ENCODE results near the gene TBC1D22A. TPM values are rescaled to one million over a fixed set of nuclear protein-coding genes. Genes with fewer than 3 reads are reported as not detected.

Gene TBC1D22A
- polyA plus RNA-seq, 1 of the 3 experiments (the other 2 are of a cell fraction): 16.5 TPM

GRCh38 chr22:47075568-47075967, 313.1 kb downstream of the TBC1D22A start:
- Histone ChIP-seq H3K27ac (ENCODE audit: low read depth in 2 of 2, low read length in 1 of 2) (no peak overlapping the region), H3K4me2 (no peak overlapping the region), H3K4me3 (ENCODE audit: low read depth in 2 of 2, low read length in 1 of 2) (no peak overlapping the region), H3K36me3 (replicated peaks in 1 of 2; ENCODE audit: control insufficient read depth in 1 of 2, insufficient read depth in 2 of 2, low read length in 1 of 2) (peaks cover 0 to 4% of the 10 kb centered on the region in 2 experiments), H3K4me1 (ENCODE audit: control insufficient read depth in 1 of 2, insufficient read depth in 2 of 2, low read depth in 1 of 2, low read length in 1 of 2) (no peaks in the 10 kb centered on the region), H3K9me2 (no peaks in the 10 kb centered on the region), H3K9me3 (peaks cover 13% of the 10 kb centered on the region; the same call in 1 of the 2 replicates), H3K79me2 (ENCODE audit: insufficient read depth) (no peaks in the 10 kb centered on the region), H3F3A (replicated peaks; ENCODE audit: insufficient read depth) (no peaks in the 10 kb centered on the region), H3K9ac (no peak overlapping the region), H3K27me3 (ENCODE audit: insufficient read depth) (no peaks in the 10 kb centered on the region), H2AFZ (ENCODE audit: low read depth) (no peak overlapping the region), H4K20me1 (ENCODE audit: insufficient read depth) (no peaks in the 10 kb centered on the region)
- no peak for DNase-seq
- ChIA-PET POLR2A (no interaction called here), CTCF (no interaction called here)
- TF ChIP-seq RCOR1 (IDR thresholded peaks at IDR 0.05; ENCODE audit: low read length): no peak
- no peak for TF ChIP-seq YY1 (IDR thresholded peaks at IDR 0.05; ENCODE audit: low read depth)
- no peak for TF ChIP-seq RXRA (IDR thresholded peaks at IDR 0.05; ENCODE audit: borderline replicate concordance, low read depth)
- no peak for TF ChIP-seq NFIC (IDR thresholded peaks at IDR 0.05; ENCODE audit: borderline replicate concordance)
- no peak for TF ChIP-seq SMC3 (IDR thresholded peaks at IDR 0.05; ENCODE audit: low read depth, low read length)
- TF ChIP-seq POLR2AphosphoS5 (IDR thresholded peaks at IDR 0.05; ENCODE audit: low read depth, low read length): no peak
- TF ChIP-seq RFX5 (IDR thresholded peaks at IDR 0.05; ENCODE audit: low read length): no peak

- Histone ChIP-seq H3K36me3 (replicated peaks in 1 of 2; ENCODE audit: control insufficient read depth in 1 of 2, insufficient read depth in 2 of 2, low read length in 1 of 2) (peaks cover 0 to 4% of the 10 kb centered on the region in 2 experiments), H3K4me3 (ENCODE audit: low read depth in 2 of 2, low read length in 1 of 2) (no peak overlapping the region), H4K20me1 (ENCODE audit: insufficient read depth) (no peaks in the 10 kb centered on the region), H3K27ac (ENCODE audit: low read depth in 2 of 2, low read length in 1 of 2) (no peak overlapping the region), H3K4me1 (ENCODE audit: control insufficient read depth in 1 of 2, insufficient read depth in 2 of 2, low read depth in 1 of 2, low read length in 1 of 2) (no peaks in the 10 kb centered on the region), H3K9me3 (peaks cover 13% of the 10 kb centered on the region; the same call in 1 of the 2 replicates), H3K4me2 (no peak overlapping the region), H3K9ac (no peak overlapping the region), H2AFZ (ENCODE audit: low read depth) (no peak overlapping the region), H3F3A (replicated peaks; ENCODE audit: insufficient read depth) (no peaks in the 10 kb centered on the region), H3K79me2 (ENCODE audit: insufficient read depth) (no peaks in the 10 kb centered on the region), H3K9me2 (no peaks in the 10 kb centered on the region), H3K27me3 (ENCODE audit: insufficient read depth) (no peaks in the 10 kb centered on the region)
- 94% methylated on average over 2 of the region's 2 CpGs for WGBS (ENCODE audit: low lambda C conversion rate)
- CTCF ChIA-PET: no interaction called here
- POLR2A ChIA-PET: no interaction called here
- no peak for DNase-seq
- TF ChIP-seq IRF3 (IDR thresholded peaks at IDR 0.05; ENCODE audit: low read depth, low read length) (no peak), FOXM1 (IDR thresholded peaks at IDR 0.05; ENCODE audit: low read depth) (no peak), SIN3A (IDR thresholded peaks at IDR 0.05; ENCODE audit: borderline replicate concordance, low read depth, low read length) (no peak), RAD21 (IDR thresholded peaks at IDR 0.05; ENCODE audit: low read length) (no peak), CHD2 (IDR thresholded peaks at IDR 0.05; ENCODE audit: low read length, partially characterized antibody) (no peak), EZH2phosphoT487 (IDR thresholded peaks at IDR 0.05; ENCODE audit: borderline replicate concordance, low read depth) (no peak), MAX (IDR thresholded peaks at IDR 0.05; ENCODE audit: low read depth) (no peak), GATA2 (CRISPR knock-in tag; IDR thresholded peaks at IDR 0.05) (no peak), JUND (IDR thresholded peaks at IDR 0.05) (no peak), NRF1 (IDR thresholded peaks at IDR 0.05; ENCODE audit: low read depth, low read length) (no peak), TCF12 (IDR thresholded peaks at IDR 0.05) (no peak), RFX5 (IDR thresholded peaks at IDR 0.05; ENCODE audit: low read length) (no peak), EP300 (IDR thresholded peaks at IDR 0.05; ENCODE audit: borderline replicate concordance in 1 of 2, low read depth in 1 of 2, low read length in 1 of 2) (no peak), SMC3 (IDR thresholded peaks at IDR 0.05; ENCODE audit: low read depth, low read length) (no peak), POLR2AphosphoS5 (IDR thresholded peaks at IDR 0.05; ENCODE audit: low read depth, low read length) (no peak), USF1 (IDR thresholded peaks at IDR 0.05; ENCODE audit: borderline replicate concordance, low read depth) (no peak), FOSL2 (IDR thresholded peaks at IDR 0.05; ENCODE audit: borderline replicate concordance, low read depth) (no peak)
Measured at GRCh38 chr22:47076758-47077157, 314.3 kb downstream of the TBC1D22A start.
